Measurements from ENCODE around the gene LMCD1.
A peak's percentile ranks its signal among the peaks of the same experiment; 100 is the strongest.
"Not testable (repeated sequence)": the region's sequence is repeated elsewhere in the genome, so short reads cannot be mapped to it uniquely, and the experiment has no call there.

LMCD1 gene

DNA sequence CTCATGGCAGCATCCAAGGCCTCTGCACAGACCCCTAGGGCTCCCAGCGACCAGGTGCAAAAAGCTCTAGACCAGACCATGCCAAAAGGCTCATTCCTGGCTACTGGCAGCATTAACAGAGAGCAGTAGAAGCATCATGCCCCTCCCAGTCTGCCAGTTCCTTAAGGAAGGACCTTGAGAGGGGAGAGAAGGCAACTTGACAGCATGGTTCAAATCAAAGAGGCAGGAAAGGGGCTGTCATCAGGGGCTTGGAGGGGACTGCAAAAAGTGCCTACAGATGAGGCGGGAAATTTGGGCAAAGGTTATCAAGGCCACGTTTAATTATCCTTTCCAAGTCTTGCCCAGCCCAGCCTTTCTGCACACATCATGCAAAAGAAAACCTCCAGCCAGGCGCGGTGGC, 78.3 kb downstream of the LMCD1 start:
- TF ChIP-seq, protein P1, sequence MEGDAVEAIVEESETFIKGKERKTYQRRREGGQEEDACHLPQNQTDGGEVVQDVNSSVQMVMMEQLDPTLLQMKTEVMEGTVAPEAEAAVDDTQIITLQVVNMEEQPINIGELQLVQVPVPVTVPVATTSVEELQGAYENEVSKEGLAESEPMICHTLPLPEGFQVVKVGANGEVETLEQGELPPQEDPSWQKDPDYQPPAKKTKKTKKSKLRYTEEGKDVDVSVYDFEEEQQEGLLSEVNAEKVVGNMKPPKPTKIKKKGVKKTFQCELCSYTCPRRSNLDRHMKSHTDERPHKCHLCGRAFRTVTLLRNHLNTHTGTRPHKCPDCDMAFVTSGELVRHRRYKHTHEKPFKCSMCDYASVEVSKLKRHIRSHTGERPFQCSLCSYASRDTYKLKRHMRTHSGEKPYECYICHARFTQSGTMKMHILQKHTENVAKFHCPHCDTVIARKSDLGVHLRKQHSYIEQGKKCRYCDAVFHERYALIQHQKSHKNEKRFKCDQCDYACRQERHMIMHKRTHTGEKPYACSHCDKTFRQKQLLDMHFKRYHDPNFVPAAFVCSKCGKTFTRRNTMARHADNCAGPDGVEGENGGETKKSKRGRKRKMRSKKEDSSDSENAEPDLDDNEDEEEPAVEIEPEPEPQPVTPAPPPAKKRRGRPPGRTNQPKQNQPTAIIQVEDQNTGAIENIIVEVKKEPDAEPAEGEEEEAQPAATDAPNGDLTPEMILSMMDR (conservative IDR thresholded peaks at IDR 0.05; ENCODE audit: low read depth, low read length) = no peak
- no peak for DNase-seq (ENCODE audit: low read depth)
- H3K4me3 ChIP-seq (ENCODE audit: low read length) = no peak overlapping the region

DNA sequence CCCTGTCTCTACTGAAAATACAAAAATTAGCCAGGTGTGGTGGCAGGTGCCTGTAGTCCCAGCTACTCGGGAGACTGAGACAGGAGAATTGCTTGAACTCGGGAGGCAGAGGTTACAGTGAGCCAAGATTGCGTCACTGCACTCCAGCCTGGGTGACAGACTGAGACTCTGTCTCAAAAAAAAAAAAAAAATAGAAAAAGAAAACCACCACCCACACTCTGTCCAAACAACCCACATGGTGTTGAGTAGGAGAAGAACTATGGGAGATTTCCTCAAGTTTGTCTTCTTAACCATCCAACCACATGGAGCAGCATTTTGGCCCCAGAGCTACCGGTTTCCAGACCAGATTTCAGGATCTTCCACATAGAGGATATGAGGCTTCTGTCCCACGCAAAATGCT, 78.8 kb downstream of the LMCD1 start:
- not testable (repeated sequence) for DNase-seq (ENCODE audit: low read depth); H3K4me3 ChIP-seq (ENCODE audit: low read length)

DNA sequence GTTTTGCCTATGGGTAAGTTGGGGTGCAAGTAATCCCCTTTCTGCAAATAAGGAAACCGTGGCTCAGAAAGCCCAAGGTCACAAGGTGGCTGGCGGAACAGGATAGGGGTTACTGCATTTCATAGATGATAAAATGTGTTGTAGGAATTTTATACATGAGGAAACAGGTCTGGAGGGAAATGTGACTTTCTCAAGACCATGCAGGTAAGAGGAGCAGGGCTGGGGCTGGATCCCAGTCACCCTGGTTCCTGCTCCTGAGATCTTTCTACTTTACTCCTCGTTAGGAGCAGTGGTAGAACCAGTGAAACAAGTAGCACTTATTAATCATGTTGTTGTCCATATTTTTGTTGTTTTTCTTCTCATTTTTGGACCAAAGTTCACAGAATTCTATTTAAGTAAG, 79.8 kb downstream of the LMCD1 start:
- H3K4me3 ChIP-seq (ENCODE audit: low read length) = no peak overlapping the region
- TF ChIP-seq, protein P1 (conservative IDR thresholded peaks at IDR 0.05; ENCODE audit: low read depth, low read length) = no peak
- no peak for DNase-seq (ENCODE audit: low read depth)

DNA sequence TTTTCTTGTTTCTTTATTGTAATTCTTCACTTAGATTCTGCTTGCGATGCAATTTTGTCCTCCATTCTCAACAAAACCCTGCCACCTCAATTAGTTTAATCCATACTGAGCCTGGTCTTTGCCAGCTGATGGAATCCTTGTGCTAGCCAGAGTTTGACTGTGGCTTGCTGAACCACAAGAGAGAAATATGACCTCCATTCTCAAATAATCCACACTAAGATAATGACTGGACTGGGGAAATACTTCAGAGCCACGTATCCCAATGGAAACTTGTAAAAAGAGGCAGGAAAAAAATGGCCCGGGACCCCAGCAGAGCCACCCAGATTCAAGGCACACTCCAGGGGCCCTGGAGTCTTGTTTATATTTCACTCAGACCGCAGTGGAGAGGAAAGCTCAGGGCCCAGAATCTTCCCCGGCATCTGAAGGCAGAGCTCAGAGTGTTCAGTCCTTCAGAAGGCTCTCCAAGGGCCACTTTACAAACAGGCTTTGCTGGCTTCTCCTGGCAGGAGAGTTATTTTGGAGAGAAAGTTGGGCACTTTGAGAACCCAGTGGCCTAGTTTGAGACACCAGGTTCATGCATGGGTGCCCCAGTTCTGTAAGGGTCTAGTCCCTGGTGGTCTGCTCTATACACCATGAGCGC, 80.3 kb downstream of the LMCD1 start:
- DNase-seq (ENCODE audit: low read depth) = peak; percentile 60
- TF ChIP-seq, protein P1 (conservative IDR thresholded peaks at IDR 0.05; ENCODE audit: low read depth, low read length) = no peak

DNA sequence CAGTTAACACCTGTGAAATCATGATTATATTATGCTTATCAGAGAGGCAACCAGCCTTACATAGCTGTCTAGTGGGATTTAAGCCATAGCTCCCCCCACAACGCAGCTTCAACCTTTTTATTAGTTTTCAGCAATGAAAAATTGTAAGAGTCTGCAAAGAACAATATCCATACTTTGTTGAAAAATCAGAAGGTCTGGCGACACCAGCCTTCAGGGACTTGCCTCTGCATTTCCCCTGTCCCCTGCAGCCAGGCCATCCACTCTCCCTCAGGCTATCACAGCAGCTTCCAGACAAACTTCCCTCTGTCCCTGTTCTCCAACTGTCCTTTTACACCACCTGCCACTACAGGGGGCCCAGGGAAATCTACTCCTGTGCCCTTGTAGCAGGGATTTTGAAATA, 83.0 kb downstream of the LMCD1 start:
- H3K4me3 ChIP-seq (ENCODE audit: low read length) = no peak overlapping the region
- DNase-seq (ENCODE audit: low read depth) = no peak
- TF ChIP-seq, protein P1 (conservative IDR thresholded peaks at IDR 0.05; ENCODE audit: low read depth, low read length) = no peak

More for the DNA sequence above, 80.3 kb downstream of the LMCD1 start:
- H3K4me3 ChIP-seq (ENCODE audit: low read length) = no peak overlapping the region

DNA sequence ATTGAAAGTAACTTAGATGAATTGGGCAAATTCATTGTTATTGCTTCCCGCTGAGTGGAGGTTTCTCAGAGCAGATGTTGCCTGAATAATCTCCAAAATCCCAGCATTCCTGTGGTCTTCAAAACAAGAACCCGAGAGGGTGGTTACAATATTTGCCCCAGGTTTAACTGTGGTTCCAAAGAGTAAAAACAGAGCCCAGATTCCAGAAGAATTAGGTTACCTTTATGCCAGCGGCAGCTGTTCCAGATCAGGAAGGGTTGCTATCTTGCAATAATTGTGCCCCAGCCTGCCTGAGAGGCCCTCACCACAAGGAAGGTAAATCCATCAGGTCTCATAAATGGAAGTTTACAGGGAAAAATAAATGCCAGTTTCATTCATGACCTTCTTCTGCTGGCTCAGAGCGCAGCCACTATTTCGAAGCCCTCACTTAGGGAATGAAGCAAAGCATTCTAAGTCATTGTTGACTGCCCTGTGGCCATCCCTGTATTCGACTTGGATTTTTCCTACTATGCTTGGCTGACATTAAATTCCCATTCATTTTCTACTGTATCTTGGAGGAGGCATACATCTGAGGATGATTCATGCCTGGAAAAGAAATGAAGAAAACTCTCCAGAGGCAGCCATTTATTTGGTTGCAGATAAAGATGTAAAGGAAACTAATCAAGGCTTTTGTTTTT, 88.4 kb downstream of the LMCD1 start:
- TF ChIP-seq, protein P1 (conservative IDR thresholded peaks at IDR 0.05; ENCODE audit: low read depth, low read length) = no peak
- DNase-seq (ENCODE audit: low read depth) = no peak
- no peak overlapping the region for H3K4me3 ChIP-seq (ENCODE audit: low read length)

DNA sequence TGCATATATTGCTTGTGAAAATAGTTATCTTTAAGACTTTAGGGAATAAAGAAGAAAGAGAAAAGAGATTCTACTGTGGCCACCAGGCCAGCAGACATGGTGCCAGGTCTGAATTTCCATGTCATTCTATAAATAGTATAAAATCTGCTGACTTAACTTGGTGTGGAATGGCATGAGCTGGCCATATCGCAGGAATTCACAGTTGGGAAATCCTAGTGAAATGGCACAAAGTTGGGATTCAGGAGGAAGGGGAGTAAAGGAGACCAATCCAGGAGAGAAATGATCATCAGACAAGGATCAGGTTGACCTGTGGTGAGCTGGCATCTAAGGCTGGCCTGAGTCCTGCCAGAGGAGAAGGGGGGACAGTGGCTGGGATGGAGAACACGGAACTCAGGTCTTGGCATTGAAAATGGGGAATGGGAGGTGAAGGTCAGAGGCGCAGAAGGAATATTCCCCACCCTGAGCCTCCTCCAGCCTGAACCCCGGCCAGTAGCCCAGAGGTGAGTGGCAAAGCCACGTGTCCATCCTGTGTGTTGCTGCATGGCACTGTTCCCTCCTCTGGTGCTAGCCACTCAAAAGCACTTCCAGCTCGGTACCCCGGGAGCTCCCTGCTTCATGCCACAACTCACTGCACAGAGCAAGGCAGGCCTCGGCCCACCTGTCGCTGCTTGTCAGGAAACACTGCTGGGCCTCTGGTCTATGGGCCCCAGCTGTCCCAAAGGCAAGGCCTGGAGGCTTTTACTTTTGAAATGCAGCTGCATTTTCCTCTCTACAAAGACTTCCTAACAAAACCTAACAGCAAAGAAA, 91.6 kb downstream of the LMCD1 start:
- H3K4me3 ChIP-seq (ENCODE audit: low read length) = no peak overlapping the region
- TF ChIP-seq, protein P1 (conservative IDR thresholded peaks at IDR 0.05; ENCODE audit: low read depth, low read length) = no peak
- no peak for DNase-seq (ENCODE audit: low read depth)
